Activated naive CD8-positive, alpha-beta T cell treated with anti-CD3 and anti-CD28 coated beads, Interleukin-2, amount 50 U/mL, for 24 hours (primary cell): ENCODE measurements around the gene ITPR1.
A peak's percentile ranks its signal among the peaks of the same experiment; 100 is the strongest.

ENCODE experiments used
- ATAC-seq: fragments of 150-1000 bp; cut with Tn5 transposase; one replicate; pipeline ENCODE4 v1.10.0; 2021
- DNase-seq: peaks from one replicate; pipeline ENCODE4 v3.0.0; 2021
- H3K27ac Mint-ChIP-seq: one replicate; pipeline ENCODE4 v1.8.0; 2021; ENCODE audit warnings: mild to moderate bottlenecking, mixed read lengths
- H3K27me3 Mint-ChIP-seq: one replicate; pipeline ENCODE4 v1.8.0; 2021; ENCODE audit warnings: mixed read lengths
- H3K36me3 Mint-ChIP-seq: one replicate; pipeline ENCODE4 v1.8.0; 2021; ENCODE audit warnings: low read depth, mixed read lengths
- H3K4me1 Mint-ChIP-seq: one replicate; pipeline ENCODE4 v1.8.0; 2021; ENCODE audit warnings: mixed read lengths
- H3K4me3 Mint-ChIP-seq: one replicate; pipeline ENCODE4 v1.8.0; 2021; ENCODE audit warnings: mild to moderate bottlenecking, moderate library complexity, mixed read lengths
- H3K9me3 Mint-ChIP-seq: one replicate; pipeline ENCODE4 v1.8.0; 2021; ENCODE audit warnings: mixed read lengths

Gene ITPR1

DNA sequence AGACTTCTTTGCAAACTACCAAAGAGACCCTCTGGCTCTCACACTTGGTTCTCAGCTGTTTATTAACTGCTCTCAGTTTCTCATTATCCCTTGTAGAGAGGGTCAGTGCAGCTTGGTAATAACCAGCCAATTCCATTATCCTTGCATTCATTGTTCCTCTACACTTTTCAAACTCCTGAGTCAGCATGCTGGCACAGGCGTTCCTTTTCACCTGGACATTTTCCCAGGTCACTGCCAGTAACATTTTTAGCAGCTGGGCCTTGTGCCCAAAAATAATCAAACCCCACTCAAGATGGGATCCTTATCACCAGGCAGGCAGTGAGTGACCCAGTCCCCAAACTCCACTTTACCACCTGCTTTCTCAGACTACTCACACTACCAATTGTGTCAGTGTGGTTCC lies 21.2 kb upstream of the ITPR1 start:
- no peak overlapping the region for H3K4me3 Mint-ChIP-seq

DNA sequence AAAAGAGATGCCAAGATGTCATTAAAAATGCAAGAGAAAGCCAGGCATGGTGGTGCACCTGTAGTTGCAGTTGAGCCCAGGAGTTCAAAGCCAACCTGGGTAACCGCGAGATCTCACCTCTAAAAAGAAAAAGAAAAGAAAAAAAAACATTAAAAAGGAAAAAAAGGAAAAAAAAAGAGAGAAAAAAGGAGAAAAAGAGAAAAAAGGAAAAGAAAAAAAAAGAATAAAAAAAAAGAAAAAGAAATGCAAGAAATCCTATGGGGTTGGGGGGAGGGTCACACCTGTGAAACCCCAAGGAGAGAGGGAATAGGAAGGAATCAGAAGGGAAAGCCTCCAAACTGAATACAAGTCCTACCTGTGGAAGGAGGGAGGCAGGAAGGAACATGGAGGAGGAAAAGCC lies 20.8 kb upstream of the ITPR1 start:
- Mint-ChIP-seq H3K36me3 (peaks cover 2% of the 10 kb centered on the region), H3K27ac (no peak overlapping the region), H3K4me3 (no peak overlapping the region), H3K9me3 (no peaks in the 10 kb centered on the region), H3K27me3 (peaks cover 16% of the 10 kb centered on the region), H3K4me1 (peaks cover 31% of the 10 kb centered on the region)
- DNase-seq, result no peak
- ATAC-seq, result no peak

More for the DNA sequence above, 21.2 kb upstream of the ITPR1 start:
- no peak for ATAC-seq
- Mint-ChIP-seq H3K36me3 (peaks cover 2% of the 10 kb centered on the region), H3K27ac (no peak overlapping the region), H3K9me3 (no peaks in the 10 kb centered on the region), H3K27me3 (peaks cover 15% of the 10 kb centered on the region), H3K4me1 (peaks cover 34% of the 10 kb centered on the region)
- no peak for DNase-seq

DNA sequence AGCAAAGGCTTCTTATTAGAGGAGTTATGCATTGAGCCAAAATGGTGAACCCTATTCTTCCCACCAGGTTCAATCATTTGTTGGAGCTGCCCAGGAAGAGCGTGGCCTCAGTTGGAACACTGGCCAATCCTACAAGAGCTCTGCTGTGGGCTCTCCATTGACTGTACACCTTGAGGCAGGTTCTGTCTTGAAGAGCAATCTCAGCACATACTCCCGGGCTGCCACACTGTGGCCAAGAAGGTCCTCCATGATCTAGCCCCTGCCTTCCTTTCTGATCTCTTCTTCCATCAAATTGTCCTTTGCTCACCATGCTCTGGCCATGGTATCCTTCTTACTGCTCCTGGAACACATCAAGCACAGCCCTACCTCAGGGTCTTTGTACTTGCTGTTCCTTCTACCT lies 20.4 kb upstream of the ITPR1 start:
- ATAC-seq (no peak), DNase-seq (no peak)
- Mint-ChIP-seq H3K27ac (no peak overlapping the region), H3K27me3 (peaks cover 16% of the 10 kb centered on the region), H3K4me1 (peaks cover 27% of the 10 kb centered on the region), H3K4me3 (no peak overlapping the region), H3K36me3 (peaks cover 2% of the 10 kb centered on the region), H3K9me3 (no peaks in the 10 kb centered on the region)

DNA sequence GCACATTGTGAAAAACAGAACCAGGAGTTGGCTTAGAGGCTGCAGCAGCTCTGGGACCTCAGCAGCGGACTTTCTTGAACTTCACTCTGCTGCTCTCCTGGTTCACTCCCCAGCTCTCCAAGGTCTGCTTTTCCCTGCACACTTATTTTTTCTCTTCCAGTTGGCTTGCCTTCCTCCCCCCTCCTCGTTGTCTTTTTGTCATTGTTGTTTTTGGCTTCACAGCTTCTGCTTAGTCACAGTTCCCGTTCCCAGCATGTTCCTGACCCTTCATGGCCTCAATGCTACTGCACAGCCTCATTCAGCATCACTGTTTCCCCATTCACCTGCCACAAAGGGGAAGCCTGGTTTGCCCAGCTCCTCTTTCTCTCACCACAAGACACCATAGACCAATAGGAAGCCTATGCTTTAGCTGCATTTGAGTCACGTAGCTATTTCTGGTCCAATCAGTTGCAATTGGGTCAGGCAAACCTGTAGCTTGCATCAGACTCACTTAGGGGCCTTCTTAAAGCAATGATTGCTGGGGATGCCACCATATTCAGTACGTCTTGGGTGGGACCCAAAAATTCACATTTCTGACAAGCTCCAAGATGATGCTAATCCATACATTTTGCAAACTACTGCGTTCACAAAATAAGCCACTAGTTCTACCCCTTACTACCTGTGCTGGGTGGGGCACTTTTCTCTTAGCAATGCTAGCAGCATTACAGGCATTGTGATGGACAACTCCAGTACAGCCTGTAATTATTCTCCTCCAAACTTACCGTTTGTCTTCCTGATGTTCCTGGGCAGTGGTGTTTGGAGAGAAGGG lies 18.3 kb upstream of the ITPR1 start:
- Mint-ChIP-seq H3K4me1 (peaks cover 27% of the 10 kb centered on the region), H3K36me3 (peaks cover 2% of the 10 kb centered on the region), H3K27me3 (peaks cover 20% of the 10 kb centered on the region), H3K9me3 (no peaks in the 10 kb centered on the region), H3K27ac (peak overlapping the region; percentile 81), H3K4me3 (peak overlapping the region; percentile 63)
- DNase-seq (peak; percentile 59), ATAC-seq (peak; percentile 99)

DNA sequence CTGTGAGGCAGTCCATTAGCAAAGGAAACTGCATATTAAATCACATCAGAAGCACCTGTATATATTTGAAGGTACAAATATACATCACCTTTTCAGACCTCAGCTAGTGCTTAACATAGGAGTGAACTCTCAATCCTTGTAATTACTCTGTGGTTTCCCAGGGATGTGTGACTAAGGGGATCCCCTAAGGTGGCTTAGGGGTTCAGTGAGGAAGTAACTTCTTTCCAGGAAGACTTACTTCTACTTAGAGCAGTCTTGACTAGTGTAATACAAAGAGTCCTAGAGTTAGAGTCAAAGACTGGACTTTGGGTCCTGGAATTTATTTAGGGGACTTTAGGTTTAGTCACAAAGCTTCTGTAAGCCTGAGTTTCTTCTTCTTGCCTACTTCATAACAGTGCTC lies 17.3 kb upstream of the ITPR1 start:
- no peak overlapping the region for H3K4me3 Mint-ChIP-seq
- ATAC-seq, result no peak

DNA sequence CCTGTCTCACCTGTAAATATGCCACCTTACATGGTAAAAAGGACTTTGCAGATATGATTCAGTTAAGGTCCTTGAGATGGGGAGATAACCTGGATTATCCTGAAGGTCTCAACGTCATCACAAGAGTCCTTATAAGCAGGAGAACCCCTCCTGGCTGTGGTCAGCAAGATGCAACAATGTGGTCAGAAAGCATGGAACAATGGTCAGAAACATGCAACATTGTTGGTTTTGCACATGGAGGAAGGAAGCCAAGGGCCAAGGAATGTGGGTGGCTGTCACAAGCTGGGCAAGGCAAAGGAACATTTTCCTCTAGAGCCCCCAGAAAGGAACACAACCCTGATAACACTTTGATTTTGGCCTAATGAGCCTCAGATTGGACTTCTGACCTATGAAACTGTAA lies 16.7 kb upstream of the ITPR1 start:
- peaks cover 2% of the 10 kb centered on the region for H3K36me3 Mint-ChIP-seq
- no peaks in the 10 kb centered on the region for H3K9me3 Mint-ChIP-seq
- no peak for ATAC-seq
- H3K4me1 Mint-ChIP-seq, result peaks cover 23% of the 10 kb centered on the region
- peaks cover 20% of the 10 kb centered on the region for H3K27me3 Mint-ChIP-seq
- H3K27ac Mint-ChIP-seq, result no peak overlapping the region
- DNase-seq, result no peak
- H3K4me3 Mint-ChIP-seq, result no peak overlapping the region

More for the DNA sequence above, 17.3 kb upstream of the ITPR1 start:
- peaks cover 27% of the 10 kb centered on the region for H3K4me1 Mint-ChIP-seq
- H3K36me3 Mint-ChIP-seq, result peaks cover 2% of the 10 kb centered on the region
- peaks cover 20% of the 10 kb centered on the region for H3K27me3 Mint-ChIP-seq
- no peak overlapping the region for H3K27ac Mint-ChIP-seq
- H3K9me3 Mint-ChIP-seq, result no peaks in the 10 kb centered on the region
- no peak for DNase-seq

DNA sequence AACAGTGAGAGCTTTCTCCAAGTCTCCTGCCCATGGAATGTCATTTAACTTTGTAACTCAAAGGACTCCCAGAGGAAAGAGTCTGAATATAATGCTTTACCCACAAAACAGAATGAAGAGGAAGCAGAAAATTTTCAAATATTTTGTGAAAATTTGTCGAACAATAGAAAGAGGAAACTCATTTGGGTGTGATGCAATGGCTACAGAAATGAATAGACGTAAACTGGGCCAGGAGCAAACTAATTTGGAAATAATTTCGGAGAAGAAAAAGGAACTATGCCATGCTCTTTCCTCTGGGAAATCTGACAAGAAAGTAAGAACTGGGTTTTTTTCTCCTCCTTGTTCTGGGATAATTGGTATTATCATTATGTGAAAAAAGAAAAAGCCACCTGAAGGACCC lies 14.9 kb upstream of the ITPR1 start:
- Mint-ChIP-seq H3K27me3 (peaks cover 15% of the 10 kb centered on the region), H3K9me3 (no peaks in the 10 kb centered on the region), H3K36me3 (peaks cover 2% of the 10 kb centered on the region), H3K4me3 (no peak overlapping the region), H3K27ac (no peak overlapping the region), H3K4me1 (peaks cover 22% of the 10 kb centered on the region)
- ATAC-seq (no peak), DNase-seq (no peak)

DNA sequence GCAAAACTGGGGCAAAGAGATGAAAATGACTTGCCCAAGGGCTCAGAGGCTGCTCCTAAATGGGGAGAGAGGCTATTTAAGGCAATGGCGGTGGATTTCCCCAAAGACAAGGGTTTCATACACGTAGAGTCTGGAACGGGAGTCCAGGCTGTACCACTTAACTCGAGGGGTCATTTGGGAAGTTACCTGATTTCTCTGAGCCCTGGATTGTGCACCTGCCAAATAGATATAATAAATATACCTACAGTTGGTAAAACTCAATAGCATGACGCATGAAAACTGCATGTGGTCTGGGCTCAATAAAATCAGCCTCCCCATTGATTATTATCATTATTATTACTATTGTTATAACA lies 1.3 kb upstream of the ITPR1 start:
- DNase-seq, result no peak
- peak overlapping the region; percentile 92 for H3K4me3 Mint-ChIP-seq
- H3K36me3 Mint-ChIP-seq, result peaks cover 22% of the 10 kb centered on the region
- no peaks in the 10 kb centered on the region for H3K9me3 Mint-ChIP-seq
- H3K27me3 Mint-ChIP-seq, result peaks cover 7% of the 10 kb centered on the region
- H3K27ac Mint-ChIP-seq, result no peak overlapping the region
- ATAC-seq, result no peak
- H3K4me1 Mint-ChIP-seq, result peaks cover 34% of the 10 kb centered on the region

DNA sequence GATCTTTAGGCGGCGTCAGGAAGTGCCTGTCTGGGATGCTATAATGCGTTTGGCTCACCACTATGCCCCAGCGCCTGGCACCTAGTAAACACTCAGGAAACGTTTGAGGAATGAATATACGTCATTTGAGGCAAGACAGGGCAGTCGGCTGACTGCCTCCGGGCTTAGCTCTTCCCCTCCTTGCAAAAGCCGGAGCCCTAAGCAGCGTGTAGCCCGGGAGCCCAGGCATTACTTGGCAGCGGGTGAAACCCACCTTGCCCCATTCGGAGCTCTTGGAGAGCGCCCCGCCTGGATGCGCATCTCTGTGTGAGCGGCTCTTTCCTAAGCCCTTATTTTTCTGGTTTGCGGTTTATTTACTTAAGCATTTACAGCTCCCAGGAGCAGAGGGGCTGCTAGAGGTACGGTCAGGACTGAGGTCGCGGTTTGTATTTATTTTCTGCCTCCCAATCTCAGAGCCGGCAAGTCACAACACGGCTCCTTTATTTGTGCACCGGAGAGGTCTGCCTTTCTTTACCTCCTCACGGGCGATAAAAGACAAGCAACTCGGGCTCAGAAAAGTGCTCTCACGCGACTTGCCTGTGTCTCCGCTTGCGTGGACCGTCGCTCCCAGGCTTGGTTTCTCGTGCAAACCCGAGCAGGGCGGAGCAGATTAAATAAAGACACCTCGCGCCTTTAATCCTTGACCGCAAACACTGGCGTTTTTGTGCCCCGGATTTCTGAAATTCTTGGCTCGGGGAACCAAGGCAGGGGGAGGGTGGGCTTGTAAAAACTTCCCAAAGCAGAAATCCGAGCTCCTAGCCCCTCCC lies 737 bp upstream of the ITPR1 start:
- Mint-ChIP-seq H3K4me3 (peak overlapping the region; percentile 92), H3K27ac (peak overlapping the region; percentile 91), H3K27me3 (peaks cover 7% of the 10 kb centered on the region), H3K9me3 (no peaks in the 10 kb centered on the region), H3K4me1 (peaks cover 38% of the 10 kb centered on the region), H3K36me3 (peaks cover 28% of the 10 kb centered on the region)
- peak; percentile 6 for ATAC-seq
- DNase-seq, result peak; percentile 48

DNA sequence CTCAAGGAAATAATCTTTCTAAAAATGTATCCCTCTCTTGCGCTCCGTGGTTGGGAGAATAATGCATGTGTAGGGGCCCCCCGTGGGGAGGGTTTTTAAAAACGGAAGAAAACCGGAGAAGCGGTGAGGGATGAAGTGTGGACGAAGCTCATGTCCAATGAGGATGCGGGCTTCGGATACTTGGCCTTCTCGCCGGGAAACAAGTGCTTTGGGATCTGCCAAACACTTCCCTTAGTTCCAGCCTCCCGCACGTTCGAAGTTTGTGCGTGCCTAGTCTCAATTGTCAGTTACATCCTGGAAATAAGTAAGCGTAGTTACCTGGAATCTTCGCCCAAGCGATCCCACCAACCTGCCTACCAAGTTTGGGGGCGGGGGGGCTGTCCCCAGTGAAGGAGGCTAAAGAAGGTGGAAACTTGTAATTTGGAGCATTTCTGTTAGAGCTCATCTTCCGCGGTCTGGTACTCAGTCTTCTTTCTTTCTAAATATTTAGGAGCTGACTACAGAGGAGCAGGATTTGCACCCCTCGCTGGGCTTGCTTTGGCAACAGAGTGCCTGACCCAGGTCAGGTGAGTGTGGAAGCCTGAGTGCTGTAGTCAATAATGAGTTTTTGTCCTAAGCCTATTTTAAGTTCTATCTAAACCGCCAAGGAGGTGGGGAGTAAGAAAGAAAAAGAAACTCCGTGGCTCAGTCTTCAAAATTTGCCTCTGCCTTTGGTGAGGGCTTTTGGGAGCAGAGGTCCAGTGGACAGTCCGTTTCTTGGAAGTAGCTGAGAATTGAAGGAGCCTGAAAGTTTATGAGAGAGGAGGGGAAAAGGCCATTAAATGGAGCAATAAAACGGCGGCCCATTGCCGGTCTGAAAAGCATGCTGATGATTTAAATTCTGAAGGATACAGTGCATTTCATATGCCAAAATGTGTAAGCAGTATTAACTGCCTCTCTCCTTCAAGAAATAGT lies 1.1 kb downstream of the ITPR1 start:
- peaks cover 7% of the 10 kb centered on the region for H3K27me3 Mint-ChIP-seq
- peaks cover 38% of the 10 kb centered on the region for H3K36me3 Mint-ChIP-seq
- peak; percentile 52 for DNase-seq
- H3K4me3 Mint-ChIP-seq, result peak overlapping the region; percentile 92
- H3K4me1 Mint-ChIP-seq, result peaks cover 44% of the 10 kb centered on the region
- H3K27ac Mint-ChIP-seq, result peak overlapping the region; percentile 91
- ATAC-seq, result no peak
- H3K9me3 Mint-ChIP-seq, result no peaks in the 10 kb centered on the region

DNA sequence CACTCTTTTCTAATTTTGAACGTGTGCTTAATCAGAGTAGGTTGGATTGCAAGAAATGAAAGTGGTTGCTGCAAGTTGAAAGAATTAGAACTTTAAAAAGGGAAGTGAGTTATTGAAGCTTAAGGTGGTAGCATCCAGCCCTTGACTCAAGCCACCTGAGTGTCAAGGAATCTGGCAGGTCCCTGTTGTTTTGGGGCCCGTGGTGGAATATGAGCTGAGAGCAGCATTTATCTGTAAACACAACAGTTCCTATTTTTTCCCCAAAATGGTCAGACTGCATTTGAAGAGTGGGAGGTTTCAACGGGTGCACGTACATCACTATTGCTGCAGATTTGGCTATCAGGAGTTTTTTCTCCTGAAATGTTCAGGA lies 1.7 kb downstream of the ITPR1 start:
- peaks cover 43% of the 10 kb centered on the region for H3K36me3 Mint-ChIP-seq
- H3K9me3 Mint-ChIP-seq, result no peaks in the 10 kb centered on the region
- no peak for ATAC-seq
- peaks cover 7% of the 10 kb centered on the region for H3K27me3 Mint-ChIP-seq
- DNase-seq, result no peak
- H3K27ac Mint-ChIP-seq, result peak overlapping the region; percentile 91
- peaks cover 44% of the 10 kb centered on the region for H3K4me1 Mint-ChIP-seq
- H3K4me3 Mint-ChIP-seq, result peak overlapping the region; percentile 92

DNA sequence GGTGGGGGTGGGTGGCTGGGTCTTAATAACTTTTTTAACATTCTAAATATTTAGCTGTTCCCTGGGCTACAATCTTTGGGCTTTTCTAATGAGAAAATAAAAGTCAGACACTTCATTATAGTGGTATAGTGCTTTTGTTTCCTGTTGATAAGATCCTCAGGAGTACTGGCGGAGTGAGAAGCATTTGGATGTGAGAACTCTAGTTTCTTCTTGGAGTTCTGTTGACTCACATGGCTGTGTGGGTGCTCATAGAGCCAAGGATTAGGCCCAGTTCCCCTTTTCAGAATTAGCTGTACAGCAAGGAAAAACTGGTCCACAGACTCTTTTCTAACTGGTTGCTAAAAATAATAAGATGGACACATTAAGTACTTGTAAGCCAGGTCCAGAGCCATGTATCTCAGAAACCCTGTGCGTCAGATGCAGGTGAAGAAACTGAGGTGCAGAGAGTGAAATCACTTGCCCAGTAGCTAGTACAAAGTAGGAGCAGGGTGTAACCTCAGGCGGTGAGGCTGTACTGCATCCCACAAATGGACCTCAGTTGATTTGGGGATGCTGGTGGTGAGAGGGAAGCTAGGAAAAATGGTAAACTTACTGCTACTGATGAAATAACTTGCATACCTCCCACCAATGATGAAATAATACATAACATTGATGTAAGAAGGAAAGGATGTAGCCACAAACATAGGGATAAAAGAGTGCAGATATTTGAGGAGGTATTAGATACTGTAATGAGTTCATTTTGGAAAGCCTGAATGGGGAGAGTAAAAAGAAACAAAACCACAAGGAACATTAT lies 2.3 kb downstream of the ITPR1 start:
- no peak for DNase-seq
- Mint-ChIP-seq H3K4me1 (peaks cover 44% of the 10 kb centered on the region), H3K27me3 (peaks cover 7% of the 10 kb centered on the region), H3K9me3 (no peaks in the 10 kb centered on the region), H3K36me3 (peaks cover 48% of the 10 kb centered on the region), H3K27ac (peak overlapping the region; percentile 91), H3K4me3 (peak overlapping the region; percentile 92)
- ATAC-seq, result no peak

DNA sequence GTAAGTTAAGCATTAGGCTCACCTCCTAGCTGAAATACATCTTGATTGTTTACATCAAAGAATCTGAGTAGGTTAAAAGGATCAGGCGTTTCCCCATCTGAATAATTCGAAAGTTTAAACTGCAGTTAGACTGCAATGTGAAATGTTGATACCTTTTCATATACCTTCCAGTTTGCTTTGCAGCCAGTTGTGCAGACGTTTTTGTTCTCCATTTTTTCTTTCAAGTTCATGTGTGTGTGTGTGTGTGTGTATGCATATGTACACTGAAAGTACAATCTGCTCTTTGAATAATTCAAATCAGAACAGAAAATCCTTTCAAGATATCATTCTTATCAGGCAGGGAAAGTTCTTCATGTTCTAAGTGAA lies 2.9 kb downstream of the ITPR1 start:
- H3K4me1 Mint-ChIP-seq, result peaks cover 44% of the 10 kb centered on the region
- no peak for ATAC-seq
- DNase-seq, result no peak
- H3K4me3 Mint-ChIP-seq, result peak overlapping the region; percentile 92
- peaks cover 52% of the 10 kb centered on the region for H3K36me3 Mint-ChIP-seq
- no peaks in the 10 kb centered on the region for H3K9me3 Mint-ChIP-seq
- H3K27me3 Mint-ChIP-seq, result peaks cover 3% of the 10 kb centered on the region
- peak overlapping the region; percentile 91 for H3K27ac Mint-ChIP-seq
